RCC 7860 (cell line): ENCODE measurements around the gene FSTL4.
"Not testable (repeated sequence)": the region's sequence is repeated elsewhere in the genome, so short reads cannot be mapped to it uniquely, and the experiment has no call there.

Source experiments
- DNase-seq: peaks from one replicate; pipeline ENCODE4 v3.0.0-alpha.2; 2015; ENCODE audit warnings: low spot score
- FAIRE-seq: peaks from 2 replicates; lab custom pipeline; 2012; peaks lifted over from hg19 to GRCh38; lab: Jason Lieb, UNC

FSTL4 gene

DNA sequence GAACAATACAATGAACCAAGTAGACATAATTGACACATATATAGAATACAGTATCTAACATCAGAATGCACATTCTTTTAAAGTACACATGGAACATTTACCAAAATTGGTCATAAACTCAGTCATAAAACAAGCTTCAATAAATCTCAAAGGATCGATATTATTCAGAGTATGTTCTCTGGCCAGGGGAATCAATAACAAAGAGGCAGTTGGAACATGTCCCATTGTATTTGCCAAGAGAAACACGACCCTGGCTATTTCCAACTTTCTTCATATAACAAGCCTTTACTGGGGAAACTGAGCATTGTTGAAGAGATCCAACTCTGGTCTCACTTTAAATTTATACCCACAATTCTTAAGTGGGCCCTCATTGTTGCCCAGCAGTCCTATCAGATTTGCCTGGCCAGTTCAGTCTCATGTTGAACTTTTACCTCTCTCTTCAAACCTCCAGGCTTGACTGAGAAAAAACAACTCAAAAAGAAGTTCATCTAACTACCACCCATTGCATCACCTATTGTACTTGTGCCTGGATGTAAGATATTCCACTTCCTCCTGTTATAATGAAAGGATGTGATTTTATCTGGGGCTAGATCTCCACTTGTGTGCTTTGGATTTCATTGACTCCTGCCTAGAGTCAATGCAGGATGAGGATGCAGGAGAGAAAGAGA lies 398.1 kb downstream of the FSTL4 start:
- FAIRE-seq (no peak), DNase-seq (no peak)

DNA sequence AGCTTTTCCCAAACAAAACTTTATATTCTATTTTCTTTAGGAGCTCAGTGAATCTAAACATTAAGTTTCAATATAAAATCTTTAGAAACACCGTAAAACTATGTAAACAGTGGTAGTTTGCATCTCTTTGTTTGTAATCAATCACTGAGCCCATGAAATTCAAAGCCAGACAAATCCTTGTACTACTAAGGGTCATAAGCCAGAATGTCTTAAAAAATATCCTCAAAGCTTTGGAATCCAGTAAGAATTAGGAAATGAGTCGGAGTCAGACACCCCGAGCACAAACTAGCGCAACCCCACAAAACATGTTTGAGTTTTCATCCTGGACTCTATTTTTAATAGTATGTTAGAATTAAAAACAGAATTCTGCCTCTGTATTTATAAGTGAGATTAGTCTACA lies 406.7 kb downstream of the FSTL4 start:
- no peak for DNase-seq
- FAIRE-seq, result no peak

DNA sequence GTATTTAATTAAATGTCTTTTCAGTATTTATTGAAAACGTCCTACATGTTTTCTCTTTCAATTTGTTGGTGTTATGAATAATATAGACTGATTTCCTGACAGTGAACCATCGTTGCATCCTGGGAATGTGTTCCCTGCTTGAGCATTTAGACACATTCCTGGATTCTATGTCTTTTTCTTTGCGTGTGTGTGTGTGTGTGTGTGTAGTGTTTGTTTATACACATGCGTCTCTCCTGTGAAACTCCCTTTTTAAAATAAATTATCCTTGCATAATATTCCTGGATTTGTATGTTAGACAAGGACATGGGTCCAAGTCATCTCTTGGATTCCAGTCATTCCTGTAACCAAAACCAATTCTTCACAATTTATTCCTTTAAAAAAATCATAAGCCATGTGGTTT lies 407.1 kb downstream of the FSTL4 start:
- DNase-seq, result no peak
- no peak for FAIRE-seq

DNA sequence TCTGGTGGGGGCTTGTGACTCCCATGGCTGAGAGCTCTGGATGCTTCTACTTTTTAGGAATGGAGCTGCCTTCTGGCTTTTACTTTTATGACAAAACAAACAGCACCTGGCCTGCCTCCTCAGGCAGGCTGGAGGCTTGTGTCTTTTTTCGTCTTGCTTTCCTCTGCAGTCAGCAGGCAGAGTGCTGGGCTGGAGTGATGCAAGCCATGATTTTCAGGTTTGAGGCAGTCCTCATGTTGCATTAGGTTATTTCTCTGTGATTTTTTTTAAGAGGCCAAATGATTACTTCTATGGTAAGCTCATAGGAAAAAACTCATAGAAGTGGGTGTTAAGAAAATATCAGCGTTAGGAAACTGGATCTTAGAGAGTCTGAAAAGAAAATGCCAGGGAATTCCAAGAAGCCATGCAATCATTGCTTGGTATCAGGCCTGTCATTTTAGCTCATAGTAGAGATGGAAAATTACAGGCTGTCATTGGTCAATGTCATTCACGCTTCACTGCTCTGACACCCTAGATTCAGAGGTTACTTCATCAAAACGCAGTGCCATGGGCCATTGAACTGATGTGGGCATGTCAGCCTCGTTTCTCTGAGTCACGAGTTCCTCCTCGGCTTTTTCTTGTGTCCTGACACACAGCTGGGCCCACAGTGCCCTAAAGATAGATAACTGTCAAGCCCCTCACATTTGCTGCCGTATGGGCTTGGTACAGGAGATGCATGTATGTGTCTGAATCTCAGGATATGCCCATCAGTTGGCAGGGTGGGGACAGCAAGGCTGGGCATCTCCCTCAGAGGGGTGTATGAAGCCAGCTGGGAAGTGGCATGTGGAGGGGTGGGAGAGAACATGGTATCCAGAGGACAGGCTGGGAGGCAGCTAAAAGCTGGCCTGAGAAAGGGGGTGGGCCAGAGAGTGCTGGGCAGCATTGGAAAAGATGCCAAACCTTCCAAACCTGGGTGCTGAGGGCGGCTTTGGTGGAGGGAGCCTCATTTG lies 408.7 kb downstream of the FSTL4 start:
- FAIRE-seq (peak; percentile 60), DNase-seq (peak; percentile 48)

DNA sequence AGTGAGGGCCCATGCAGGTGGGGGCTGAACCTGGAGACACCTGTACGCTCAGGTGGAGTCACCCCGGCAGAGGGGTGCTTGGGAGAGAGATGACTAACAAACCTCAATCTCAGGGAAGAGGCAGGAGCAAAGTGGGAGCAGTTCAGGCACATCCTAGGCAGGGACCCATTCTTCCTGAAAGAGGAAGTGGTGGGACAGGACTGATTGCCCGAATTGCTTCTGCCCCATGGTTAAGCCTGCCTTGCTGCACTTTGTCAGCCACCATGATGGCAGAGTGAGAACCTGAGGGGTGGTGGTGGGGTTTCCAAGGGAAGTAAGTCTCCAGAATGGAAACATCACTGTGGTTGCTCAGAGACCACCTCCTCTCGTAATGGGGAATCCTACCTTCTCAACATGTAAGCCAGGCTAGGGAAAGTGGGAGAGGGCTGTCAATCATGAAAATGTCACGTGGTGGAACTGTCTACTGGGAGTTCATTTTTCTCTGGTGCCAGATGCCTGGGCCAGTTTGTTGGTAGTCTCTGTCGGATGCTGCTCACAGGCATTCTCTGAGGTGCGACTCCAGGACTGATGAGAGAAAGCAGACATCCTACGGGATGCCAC lies 410.2 kb downstream of the FSTL4 start:
- FAIRE-seq, result no peak

DNA sequence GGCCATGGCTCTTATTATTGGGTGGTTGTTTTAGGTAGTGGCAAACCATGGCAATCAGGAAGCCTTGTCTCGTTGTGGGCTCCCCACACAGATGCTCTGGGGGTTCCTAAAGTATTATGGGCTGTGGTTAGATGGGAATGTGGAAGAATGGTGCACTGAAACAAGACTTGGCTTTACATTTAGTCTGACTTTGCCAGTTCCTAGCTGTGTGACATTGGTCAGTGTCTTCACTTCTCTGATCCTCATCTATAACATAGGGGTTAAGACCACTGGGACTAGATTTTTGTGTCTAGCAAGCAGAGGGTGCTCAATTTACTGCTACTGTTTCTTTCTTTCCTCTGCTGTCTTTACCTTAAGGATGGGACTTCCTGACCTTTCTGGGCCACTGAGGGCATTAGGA lies 411.0 kb downstream of the FSTL4 start:
- no peak for FAIRE-seq
- DNase-seq, result no peak

More for the DNA sequence above, 410.2 kb downstream of the FSTL4 start:
- DNase-seq, result no peak

DNA sequence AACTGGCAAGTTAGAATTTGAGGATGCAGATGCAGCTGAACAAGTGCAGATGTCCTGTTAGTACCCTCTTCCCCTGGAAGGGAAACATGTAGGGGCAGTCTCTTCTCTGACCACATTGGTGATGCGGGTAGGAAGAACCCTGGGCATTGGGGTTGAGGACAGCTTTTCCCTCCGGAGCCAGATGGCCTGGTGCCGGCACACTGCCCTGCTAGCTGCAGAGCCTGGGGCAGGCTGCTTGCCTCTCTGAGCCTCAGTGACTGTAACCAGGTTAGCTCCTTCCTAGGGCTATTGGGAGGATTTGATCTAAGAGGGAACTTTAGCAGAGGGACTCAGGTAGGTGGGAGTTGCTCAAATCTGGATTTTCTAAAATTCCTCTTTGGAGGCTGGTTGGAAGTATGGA lies 412.1 kb downstream of the FSTL4 start:
- DNase-seq (no peak), FAIRE-seq (no peak)

DNA sequence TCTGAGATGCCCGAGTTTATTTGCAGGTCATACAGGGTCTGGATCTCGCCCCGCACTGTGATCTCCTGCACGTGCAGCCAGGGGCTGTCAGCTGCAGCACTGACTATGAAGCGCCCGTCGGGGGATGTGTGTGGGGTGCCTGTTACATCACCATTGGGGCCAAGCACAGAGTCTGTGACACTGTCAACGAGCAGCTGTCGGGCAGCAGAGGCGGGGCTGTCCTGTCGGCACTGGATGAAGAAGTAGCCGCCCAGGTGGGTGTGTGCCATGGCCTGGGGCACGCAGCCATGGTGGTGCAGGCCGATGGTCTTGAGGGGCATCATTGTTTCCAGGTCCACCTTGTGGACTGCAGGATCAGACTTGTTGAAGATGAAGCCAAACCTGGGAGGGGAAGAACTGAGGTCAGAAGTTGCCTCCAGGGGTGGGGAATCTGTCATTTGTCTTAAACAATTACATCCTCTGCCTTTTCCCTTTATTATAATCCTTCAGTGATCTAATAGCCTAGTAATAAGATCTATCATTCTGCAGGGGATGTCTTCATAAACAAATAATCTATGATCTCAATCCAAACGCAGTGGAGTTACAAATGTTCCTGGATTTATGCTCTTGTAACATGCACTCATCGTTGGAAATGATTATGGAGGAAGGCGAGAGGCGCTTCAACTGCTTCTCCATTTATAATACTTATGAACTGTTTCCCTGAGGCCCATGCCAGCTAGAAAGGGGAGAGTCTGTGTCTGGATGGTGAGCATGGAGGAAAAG lies 412.7 kb downstream of the FSTL4 start:
- FAIRE-seq (no peak), DNase-seq (no peak)

DNA sequence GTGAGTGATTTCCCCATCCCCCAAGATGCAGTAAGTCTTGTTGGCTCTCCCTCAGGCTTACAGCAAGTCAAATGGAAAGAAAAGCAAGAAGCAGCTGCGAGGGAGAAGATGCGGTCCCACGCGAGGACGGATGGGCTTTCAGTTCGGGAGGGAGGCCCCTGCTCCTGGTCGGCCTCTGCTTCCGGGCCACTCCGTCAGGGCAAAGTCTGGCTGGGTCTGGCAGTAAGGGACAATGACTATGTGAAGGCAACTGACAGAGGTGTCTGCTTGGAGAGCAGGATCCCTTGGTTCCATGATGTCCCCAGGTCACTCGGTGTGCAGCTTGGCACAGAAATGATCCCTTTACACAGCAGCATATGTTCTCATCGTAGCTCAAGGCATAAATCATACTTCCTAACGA lies 413.8 kb downstream of the FSTL4 start:
- DNase-seq, result no peak
- FAIRE-seq, result no peak

DNA sequence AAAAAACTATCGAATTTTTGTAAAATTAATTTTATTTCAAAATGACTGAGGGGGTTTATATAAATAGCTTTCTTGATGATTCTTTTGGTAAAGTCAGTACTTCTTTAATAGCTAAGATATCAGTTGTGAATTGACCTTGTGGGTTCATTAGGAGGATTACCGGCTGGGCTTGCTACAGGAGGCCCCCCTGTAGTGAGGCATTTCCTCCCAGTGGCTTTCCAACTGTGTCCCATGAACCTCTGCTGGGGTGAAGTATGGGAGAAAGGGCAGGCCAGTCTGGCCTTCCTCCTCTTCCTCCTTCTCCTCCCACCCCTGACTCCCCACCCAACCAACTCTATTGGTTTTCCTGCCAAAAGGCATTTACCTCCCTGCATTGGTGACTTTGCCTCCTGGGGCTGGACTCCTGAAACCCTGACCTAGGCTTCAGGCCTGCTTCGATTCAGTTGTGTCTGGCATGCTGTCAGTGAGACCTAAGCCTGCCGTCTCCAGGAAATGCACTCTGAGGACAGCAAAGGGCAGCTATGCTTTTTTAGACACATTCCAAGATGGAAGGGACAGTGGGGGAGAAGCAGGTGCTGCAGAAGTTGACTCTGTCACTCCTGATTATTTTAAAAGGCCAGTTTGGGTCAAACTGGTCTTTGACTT lies 415.8 kb downstream of the FSTL4 start:
- FAIRE-seq, result no peak
- no peak for DNase-seq

DNA sequence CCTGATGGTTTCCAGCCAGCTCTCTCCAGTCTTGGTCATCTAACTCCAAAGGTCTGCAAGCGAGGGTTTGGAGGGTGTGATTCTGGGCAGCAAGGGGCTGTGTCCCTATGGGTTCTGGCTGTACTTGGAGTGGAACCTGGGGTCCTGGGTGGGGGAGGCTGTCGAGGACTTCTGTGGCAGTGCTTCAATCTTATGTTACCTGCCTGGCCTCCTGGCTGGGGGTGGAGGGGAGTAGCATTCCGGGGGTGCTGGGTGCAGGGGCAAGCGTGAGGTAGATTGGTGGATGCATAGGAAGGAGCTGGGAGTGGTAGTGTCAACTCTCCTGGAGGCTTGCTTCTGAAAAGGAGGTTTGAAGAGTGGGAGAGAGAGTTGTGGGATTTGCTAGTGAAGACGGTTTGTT lies 417.1 kb downstream of the FSTL4 start:
- no peak for FAIRE-seq
- no peak for DNase-seq

DNA sequence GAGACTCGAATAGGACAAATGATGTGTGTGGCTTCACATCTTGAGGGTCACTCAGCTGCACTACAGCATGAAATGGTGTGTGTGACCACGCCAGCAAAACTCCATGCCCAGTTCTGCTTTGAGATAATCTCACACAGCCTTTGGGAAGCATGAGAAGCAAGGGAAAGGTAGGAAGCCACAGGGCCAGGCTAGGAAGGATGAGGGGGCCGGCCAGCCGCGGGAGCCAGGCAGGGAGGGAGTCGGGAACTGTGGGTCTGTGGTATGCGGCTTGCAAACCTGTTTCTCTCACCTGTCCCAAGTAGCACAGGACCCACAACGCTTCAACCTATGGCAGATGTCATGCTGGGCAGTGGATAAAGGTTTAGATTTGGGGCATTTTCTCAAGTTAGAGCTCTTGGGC lies 418.5 kb downstream of the FSTL4 start:
- FAIRE-seq, result no peak

DNA sequence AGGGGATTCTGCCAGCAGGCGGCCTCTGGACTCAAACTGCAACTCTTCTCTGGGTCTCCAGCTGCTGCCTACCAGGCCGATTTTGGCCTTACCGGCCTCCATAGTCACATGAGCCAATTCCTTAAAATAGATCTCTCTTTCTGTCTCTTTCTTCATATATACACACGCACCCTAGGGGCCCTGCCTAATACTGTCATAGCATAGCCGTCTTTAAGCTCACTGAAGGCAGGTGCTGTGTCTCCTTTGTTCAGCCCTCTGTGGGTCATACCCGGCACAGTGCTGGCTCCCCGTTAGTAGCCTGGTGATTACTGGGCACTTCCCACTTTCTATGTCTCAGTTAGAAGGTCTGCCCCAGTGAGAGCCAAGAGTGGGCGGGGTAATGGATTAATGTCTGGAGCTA lies 419.6 kb downstream of the FSTL4 start:
- DNase-seq (no peak), FAIRE-seq (no peak)

More for the DNA sequence above, 418.5 kb downstream of the FSTL4 start:
- no peak for DNase-seq

DNA sequence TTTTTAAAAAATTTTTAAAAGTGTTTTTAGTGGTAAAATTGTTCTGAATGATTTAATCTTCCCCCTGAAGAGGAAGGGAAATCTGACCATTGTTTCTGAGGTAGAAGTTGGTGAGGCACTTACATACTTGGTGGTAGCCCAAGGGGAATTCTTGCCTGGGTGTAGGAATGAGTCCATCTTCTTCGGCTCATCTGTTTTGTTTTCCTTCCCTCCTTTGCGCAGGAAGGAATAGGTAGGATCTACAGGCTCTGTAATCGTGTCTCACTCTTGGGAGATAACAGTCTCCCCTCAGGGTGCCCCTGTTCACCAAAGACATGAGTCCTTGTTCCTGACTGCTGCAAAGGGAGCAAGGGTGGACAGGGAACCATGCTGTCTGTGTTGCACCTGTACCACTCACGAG lies 422.5 kb downstream of the FSTL4 start:
- FAIRE-seq (no peak), DNase-seq (no peak)

DNA sequence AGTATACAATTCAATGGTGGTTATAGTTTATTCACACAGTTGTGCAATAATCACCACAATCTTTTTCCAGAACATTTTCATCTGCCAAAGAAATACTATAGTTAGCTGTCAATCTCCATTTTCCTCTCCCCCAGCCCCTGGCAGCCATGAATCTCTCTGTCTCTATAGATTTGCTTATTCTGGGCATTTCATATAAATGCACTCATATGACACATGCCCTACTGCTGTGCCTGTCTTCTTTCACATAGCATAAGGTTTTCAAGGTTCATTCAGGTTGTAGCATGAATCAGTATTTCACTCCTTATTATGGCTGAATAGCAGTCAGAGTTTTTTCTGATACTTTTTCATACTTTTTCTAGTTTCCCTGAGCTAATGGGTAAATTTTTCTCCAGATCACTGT lies 432.9 kb downstream of the FSTL4 start:
- no peak for FAIRE-seq
- DNase-seq, result no peak

DNA sequence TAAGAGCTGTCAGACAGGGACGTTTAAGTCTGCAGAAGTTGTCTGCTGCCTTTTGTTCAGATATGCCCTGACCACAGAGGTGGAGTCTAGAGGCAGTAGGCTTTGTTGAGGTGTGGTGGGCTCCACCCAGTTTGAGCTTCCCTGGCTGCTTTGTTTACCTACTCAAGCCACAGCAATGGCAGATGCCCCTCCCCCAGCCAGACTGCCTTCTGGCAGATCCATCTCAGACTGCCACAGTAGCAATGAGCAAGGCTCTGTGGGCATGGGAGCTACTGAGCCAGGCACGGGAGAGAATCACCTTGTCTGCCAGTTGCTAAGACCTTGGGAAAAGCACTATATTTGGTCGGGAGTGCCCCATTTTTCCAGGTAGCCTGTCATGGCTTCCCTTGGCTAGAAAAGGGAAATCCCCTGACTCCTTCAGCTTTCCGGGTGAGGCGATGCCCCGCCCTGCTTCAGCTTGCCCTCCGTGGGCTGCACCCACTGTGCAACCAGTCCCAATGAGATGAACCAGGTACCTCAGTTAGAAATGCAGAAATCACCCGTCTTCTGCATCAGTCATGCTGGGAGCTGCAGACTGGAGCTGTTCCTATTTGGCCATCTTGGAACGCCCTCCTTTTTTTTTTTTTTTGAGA lies 441.5 kb downstream of the FSTL4 start:
- DNase-seq, FAIRE-seq: not testable (repeated sequence)

DNA sequence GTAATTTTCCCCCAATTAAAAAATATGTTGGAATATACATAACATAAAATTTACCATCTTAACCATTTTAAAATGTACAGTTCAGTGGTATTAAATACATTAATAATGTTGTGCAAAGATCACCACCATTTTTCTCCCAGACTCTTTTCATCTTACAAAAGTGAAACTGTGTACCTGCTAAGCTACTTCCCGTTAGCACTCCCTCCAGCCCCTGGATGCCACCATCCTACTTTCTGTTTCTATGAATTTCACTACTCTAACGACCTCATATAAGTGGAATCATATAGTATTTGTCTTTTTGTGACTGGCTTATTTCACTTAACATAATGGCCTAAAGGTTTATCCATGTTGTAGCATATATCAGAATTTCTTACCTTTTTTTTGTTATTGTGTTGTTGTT lies 447.6 kb downstream of the FSTL4 start:
- FAIRE-seq (no peak), DNase-seq (no peak)

DNA sequence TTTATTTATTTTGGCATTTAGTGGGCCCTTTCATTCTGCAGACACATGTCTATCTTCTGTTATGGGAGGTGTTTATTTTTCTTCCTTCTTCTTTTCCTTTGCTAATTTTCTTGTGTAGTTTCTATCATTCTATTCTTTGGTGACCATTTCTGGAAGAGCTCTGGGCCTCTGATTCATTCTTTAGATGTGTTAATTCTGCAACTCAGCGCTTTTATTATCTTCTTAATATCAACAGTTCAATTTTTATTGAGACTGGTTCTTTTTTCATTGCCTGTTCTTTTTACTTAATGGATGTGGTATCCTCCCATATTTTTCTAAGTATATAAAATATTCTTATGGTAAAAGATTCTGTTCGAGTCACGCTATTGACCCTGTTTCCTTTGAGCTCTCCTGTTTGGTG lies 448.5 kb downstream of the FSTL4 start:
- no peak for FAIRE-seq
- DNase-seq, result no peak

DNA sequence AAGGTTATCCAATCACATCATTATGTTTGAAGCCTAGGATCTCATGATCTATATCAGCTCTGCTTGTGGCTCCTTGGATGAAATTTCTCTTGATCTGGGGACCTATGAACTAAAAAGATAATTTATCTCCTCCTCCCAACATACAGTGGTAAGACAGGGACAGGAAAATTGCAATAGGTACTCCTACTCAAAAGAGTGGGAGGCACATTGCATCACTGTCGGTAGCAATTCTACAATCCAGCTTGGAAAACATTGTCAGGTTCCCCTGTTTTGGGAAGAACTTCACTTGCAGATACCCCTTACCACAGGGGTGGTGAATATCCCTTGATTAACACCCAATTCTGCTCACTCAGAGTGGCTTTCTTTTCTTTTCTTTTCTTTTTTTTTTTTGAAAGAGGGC lies 452.8 kb downstream of the FSTL4 start:
- no peak for FAIRE-seq
- no peak for DNase-seq

DNA sequence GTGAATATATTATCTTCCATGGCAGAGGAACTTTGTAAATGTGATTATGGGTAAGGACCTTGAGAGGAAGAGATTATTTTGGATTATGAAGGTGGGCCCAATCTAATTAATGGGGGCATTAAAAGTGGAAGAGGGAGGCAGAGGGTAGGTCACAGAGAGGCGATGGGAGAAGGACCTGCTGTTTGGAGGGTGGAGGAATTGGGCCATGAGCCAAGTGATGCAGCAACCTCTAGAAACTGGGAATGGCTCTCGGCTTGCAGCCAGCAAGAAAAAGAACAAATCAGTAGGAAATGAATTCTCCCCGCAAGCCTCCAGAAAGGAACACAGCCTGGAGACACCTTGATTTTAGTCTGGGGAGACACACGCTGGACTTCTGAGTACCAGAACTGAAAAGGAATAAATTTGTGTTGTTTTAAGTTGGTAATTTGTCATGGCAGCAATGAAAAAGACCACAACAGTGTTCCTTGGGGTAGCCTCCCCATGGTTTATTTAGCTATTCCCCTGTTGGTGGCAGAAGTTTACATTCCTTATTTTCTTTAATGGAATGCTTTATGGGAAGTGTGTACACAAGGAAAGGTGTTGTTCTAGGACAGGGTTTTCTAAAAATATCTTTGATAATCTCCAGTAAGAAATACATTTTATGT lies 456.9 kb downstream of the FSTL4 start:
- DNase-seq (no peak), FAIRE-seq (no peak)
